Erythroblast (primary cell): ENCODE results near the gene RAB31.
"Not testable (repeated sequence)": the region's sequence is repeated elsewhere in the genome, so short reads cannot be mapped to it uniquely, and the experiment has no call there.

ENCODE experiments used
- GATA1 ChIP-seq: IDR thresholded peaks from 2 replicates; pipeline ENCODE4 v1.6.1; 2011; ENCODE audit warnings: low read depth, mild to moderate bottlenecking, control low read depth, low read length, moderate library complexity
- POLR2A ChIP-seq: IDR thresholded peaks from 2 replicates; pipeline ENCODE4 v1.6.1; 2011; ENCODE audit warnings: mild to moderate bottlenecking, low read length

DNA sequence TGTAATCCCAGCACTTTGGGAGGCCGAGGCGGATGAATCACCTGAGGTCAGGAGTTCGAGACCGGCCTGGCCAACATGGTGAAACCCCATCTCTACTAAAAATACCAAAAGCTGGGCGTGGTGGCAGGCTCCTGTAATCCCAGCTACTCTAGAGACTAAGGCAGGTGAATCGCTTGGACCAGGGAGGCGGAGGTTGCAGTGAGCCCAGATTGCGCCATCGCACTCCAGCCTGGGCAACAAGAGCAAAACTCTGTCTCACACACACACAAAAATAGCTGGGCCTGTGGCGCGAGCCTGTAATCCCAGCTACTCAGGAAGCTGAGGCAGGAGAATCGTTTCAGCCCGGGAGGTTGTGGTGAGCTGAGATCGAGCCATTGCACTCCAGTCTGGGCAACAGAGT is 194.2 kb downstream of the RAB31 start:
- not testable (repeated sequence) for TF ChIP-seq POLR2A, GATA1
